Immature natural killer cell (primary cell): ENCODE results near the gene SRSF2. TPM values are rescaled to one million over a fixed set of nuclear protein-coding genes. Genes with fewer than 3 reads are reported as not detected.

Experiments used
- DNase-seq, 3 donors: peaks; one replicate each; pipeline ENCODE4 v3.0.0; 2022; ENCODE audit warnings: mixed read lengths in 1 of 3
- H3K27ac Mint-ChIP-seq, 6 donors: one replicate each; pipeline ENCODE4 v1.8.0; 2020; ENCODE audit warnings: mixed read lengths in 6 of 6, mild to moderate bottlenecking in 5 of 6, inconsistent platforms in 4 of 6, moderate library complexity in 3 of 6
- H3K27me3 Mint-ChIP-seq, 3 donors: one replicate each; pipeline ENCODE4 v1.8.0; 2020 to 2021; ENCODE audit warnings: low read depth in 3 of 3, mild to moderate bottlenecking in 3 of 3, mixed read lengths in 3 of 3, moderate library complexity in 3 of 3, inconsistent platforms in 1 of 3
- H3K36me3 Mint-ChIP-seq, 3 donors: one replicate each; pipeline ENCODE4 v1.8.0; 2020; ENCODE audit warnings: mixed read lengths in 3 of 3, inconsistent platforms in 2 of 3, mild to moderate bottlenecking in 2 of 3
- H3K4me1 Mint-ChIP-seq, 2 donors: one replicate each; pipeline ENCODE4 v1.8.0; 2020; ENCODE audit warnings: inconsistent platforms in 2 of 2, mild to moderate bottlenecking in 2 of 2, mixed read lengths in 2 of 2, moderate library complexity in 1 of 2
- H3K4me3 Mint-ChIP-seq, 5 donors: one replicate each; pipeline ENCODE4 v1.8.0; 2020; ENCODE audit warnings: mild to moderate bottlenecking in 5 of 5, mixed read lengths in 5 of 5, inconsistent platforms in 3 of 5, moderate library complexity in 3 of 5
- H3K9me3 Mint-ChIP-seq, 6 donors: one replicate each; pipeline ENCODE4 v1.8.0; 2020; ENCODE audit warnings: mild to moderate bottlenecking in 6 of 6, mixed read lengths in 6 of 6, inconsistent platforms in 4 of 6, moderate library complexity in 3 of 6
- polyA plus RNA-seq, 3 donors: library from polyadenylated mRNA; unstranded; fragments of 300-500 nt; fragmentation: Illumina TruSeq; gene quantifications; one replicate each; pipeline ENCODE4 v1.2.3, GENCODE V29; 2021

SRSF2 gene
- polyA plus RNA-seq, 3 donors from 2014 or later, result 100.0 to 134 (median 125) TPM

GRCh38 chr17:76684756-76685155 is 52.4 kb downstream of the SRSF2 start:
- no peak for DNase-seq
- H3K27ac Mint-ChIP-seq, result no peak overlapping the region
- H3K36me3 Mint-ChIP-seq, result peaks cover 0 to 6% (median 3%) of the 10 kb centered on the region in 3 donors
- peaks cover 0 to 10% (median 2%) of the 10 kb centered on the region in 3 donors for H3K27me3 Mint-ChIP-seq
- no peaks in the 10 kb centered on the region for H3K9me3 Mint-ChIP-seq
- no peak overlapping the region for H3K4me3 Mint-ChIP-seq
- H3K4me1 Mint-ChIP-seq, result peaks cover 26 to 32% of the 10 kb centered on the region in 2 donors

Other genes with a start within 250 kb of the SRSF2 start
- 10 to 100 TPM; 19.3 to 90.5 (median 23.6) TPM for gene RHBDF2, start 235.9 kb downstream of the SRSF2 start, polyA plus RNA-seq
- under 1 TPM in 2 of 3 donors, not detected in 1; 0.09 to 0.41 TPM for gene CYGB, start 199.6 kb downstream of the SRSF2 start, polyA plus RNA-seq
- gene PRCD, start 197.3 kb downstream of the SRSF2 start, polyA plus RNA-seq, result 1 to 10 TPM; 2.8 to 5.3 (median 3.1) TPM
- gene ST6GALNAC2, start 151.5 kb downstream of the SRSF2 start, polyA plus RNA-seq, result under 1 TPM in 1 of 3 donors, not detected in 2; 0.24 TPM
- not detected for gene ST6GALNAC1, start 93.6 kb downstream of the SRSF2 start, polyA plus RNA-seq
- 10 to 100 TPM; 23.6 to 60.6 (median 56.7) TPM for gene MXRA7, start 26.4 kb downstream of the SRSF2 start, polyA plus RNA-seq
- 10 to 100 TPM; 20.3 to 38.5 (median 27.2) TPM for gene JMJD6, start 10.7 kb downstream of the SRSF2 start, polyA plus RNA-seq
- gene METTL23, start 10.5 kb downstream of the SRSF2 start, polyA plus RNA-seq, result 100 to 1,000 TPM in 2 of 3 donors, 10 to 100 TPM in 1; 91.6 to 166 (median 133) TPM
- 10 to 100 TPM; 25.2 to 48.0 (median 36.0) TPM for gene MFSD11, start 788 bp upstream of the SRSF2 start, polyA plus RNA-seq
- gene MGAT5B, start 131.1 kb upstream of the SRSF2 start, polyA plus RNA-seq, result not detected